GM12875 (cell line): ENCODE measurements around the gene MYLK.

ENCODE experiments used
- H3K4me3 ChIP-seq: one replicate; pipeline ENCODE4 v1.5.1; 2011; ENCODE audit warnings: low read depth, low read length, control low read depth
- TF ChIP-seq, protein P1 (sequence below): IDR thresholded peaks from 2 replicates; pipeline ENCODE4 v1.5.1; 2011; ENCODE audit warnings: low read depth, mild to moderate bottlenecking, control low read depth, inconsistent platforms, low read length, moderate library complexity, borderline replicate concordance; ENCODE audit not compliant: insufficient read depth

Gene MYLK

DNA sequence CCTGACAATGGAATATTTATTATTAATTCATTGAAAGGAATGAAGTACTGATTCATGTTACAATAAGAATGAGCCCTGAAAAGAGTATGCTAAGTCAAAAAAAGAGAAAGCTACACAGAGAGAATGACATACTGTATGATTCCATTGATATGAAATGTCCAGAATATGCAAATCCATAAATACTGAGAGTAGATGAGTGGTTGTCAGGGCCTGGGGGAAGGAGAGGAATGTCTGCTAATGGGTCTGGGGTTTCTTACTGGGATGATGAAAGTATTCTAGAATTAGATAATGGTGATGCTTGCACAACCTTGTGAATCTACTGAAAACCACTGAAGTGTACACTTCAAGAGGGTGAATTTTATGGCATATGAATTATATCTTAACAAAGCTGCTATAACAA is 219.4 kb downstream of the MYLK start:
- H3K4me3 ChIP-seq: no peak overlapping the region
- TF ChIP-seq, protein P1, sequence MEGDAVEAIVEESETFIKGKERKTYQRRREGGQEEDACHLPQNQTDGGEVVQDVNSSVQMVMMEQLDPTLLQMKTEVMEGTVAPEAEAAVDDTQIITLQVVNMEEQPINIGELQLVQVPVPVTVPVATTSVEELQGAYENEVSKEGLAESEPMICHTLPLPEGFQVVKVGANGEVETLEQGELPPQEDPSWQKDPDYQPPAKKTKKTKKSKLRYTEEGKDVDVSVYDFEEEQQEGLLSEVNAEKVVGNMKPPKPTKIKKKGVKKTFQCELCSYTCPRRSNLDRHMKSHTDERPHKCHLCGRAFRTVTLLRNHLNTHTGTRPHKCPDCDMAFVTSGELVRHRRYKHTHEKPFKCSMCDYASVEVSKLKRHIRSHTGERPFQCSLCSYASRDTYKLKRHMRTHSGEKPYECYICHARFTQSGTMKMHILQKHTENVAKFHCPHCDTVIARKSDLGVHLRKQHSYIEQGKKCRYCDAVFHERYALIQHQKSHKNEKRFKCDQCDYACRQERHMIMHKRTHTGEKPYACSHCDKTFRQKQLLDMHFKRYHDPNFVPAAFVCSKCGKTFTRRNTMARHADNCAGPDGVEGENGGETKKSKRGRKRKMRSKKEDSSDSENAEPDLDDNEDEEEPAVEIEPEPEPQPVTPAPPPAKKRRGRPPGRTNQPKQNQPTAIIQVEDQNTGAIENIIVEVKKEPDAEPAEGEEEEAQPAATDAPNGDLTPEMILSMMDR: no peak

DNA sequence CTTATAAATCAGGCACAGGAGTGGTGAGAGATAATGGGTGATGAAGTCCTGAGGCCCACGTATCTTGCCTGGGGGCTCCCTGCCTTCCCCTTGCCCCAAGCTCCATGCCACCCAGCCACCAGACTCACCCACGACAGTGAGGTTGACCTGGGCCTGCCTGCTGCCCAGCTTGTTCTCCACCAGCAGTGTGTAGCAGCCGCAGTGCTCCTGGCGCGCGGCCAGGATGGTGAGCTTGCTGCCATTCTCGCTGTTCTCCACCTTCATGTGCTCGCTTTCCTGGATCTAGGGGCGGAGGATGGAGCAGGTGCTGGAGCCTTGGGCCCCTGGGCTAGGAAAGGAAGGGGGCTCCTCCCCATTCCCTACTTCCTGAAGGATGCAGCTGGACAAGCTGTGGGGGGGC is 220.2 kb downstream of the MYLK start:
- TF ChIP-seq, protein P1: no peak

DNA sequence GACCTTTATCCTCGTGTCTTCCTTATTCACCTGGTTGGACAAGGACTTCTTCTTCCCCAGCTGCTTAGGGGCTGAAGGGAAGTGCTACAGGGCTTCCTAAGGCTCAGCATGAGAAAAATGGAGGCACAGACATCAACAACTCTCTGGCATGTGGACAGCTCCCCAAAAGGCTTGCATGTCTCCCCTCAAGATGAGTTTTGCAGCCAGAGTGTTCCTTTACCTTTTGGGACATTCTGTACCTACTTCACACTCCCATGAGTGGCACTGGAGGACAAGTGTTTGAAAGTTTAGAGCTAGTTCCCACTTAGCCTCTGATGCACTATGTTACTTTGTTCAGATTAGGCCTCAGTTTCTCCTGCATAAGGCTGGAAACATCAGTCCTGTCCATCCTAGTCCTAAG is 222.2 kb downstream of the MYLK start:
- H3K4me3 ChIP-seq: no peak overlapping the region
- TF ChIP-seq, protein P1: no peak

More for the DNA sequence above, 220.2 kb downstream of the MYLK start:
- H3K4me3 ChIP-seq: no peak overlapping the region

DNA sequence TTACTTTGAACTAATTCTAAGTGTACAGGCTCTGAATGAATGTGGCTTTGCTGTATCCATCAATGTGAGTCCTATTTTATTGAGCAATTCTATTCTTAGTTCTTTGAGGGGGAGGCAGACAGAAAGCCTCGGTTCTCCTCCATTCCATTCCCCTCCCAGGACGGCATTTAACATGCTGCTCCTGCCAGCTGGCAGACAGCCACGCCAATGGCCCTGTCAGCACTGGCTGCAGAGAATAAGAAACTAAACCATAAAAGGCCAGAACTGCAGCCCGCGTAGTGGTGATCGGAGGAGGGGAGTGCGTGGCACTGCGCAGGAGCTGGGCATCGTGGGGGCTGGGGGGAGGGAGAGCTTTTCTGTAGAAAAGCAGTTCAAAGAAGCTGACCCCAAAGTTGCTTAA is 223.2 kb downstream of the MYLK start:
- H3K4me3 ChIP-seq: no peak overlapping the region
- TF ChIP-seq, protein P1: no peak

DNA sequence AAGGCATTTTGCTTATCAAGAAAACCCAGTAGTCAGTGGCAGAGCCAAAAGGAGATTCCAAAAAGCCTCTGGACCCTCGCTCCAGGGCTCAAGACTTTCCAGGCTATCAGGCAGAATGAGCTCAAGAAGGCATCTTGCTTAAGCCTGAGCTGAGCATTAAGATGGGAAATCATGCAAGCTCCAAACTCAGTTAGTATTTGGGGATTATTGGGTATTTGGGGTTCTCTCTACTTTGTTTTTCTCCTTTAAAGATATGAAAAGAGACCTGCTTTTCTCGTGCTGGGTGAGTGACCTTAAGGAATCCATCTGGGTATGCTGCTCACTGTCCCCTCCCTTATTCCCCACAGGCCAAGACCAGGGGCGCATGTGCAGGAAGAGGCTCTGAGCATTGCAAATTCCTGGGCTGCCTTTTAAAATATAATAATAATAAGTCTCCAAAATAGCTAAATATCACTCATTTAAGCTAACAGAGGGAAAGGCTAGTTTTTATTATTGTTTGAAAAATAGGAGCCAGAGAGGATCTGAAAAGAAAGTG is 223.9 kb downstream of the MYLK start:
- H3K4me3 ChIP-seq: no peak overlapping the region
- TF ChIP-seq, protein P1: no peak

DNA sequence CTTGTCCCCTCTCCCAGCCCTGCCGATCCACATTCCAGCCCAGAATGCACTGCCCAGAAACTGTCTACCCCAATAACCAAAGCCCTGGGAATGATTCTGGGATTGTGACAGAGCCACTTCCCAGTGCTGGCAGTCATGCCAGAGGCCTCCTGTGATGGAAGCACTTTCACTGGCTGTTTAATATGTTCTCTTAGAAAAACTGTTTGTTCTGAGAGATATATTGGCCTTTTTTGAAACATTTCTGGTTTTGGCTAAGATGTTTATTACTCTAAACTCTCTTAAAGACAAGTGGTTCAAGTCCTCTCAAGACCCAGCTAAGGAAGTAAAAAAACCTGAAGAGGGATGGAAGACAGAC is 225.3 kb downstream of the MYLK start:
- no peak overlapping the region for H3K4me3 ChIP-seq
- TF ChIP-seq, protein P1: no peak

DNA sequence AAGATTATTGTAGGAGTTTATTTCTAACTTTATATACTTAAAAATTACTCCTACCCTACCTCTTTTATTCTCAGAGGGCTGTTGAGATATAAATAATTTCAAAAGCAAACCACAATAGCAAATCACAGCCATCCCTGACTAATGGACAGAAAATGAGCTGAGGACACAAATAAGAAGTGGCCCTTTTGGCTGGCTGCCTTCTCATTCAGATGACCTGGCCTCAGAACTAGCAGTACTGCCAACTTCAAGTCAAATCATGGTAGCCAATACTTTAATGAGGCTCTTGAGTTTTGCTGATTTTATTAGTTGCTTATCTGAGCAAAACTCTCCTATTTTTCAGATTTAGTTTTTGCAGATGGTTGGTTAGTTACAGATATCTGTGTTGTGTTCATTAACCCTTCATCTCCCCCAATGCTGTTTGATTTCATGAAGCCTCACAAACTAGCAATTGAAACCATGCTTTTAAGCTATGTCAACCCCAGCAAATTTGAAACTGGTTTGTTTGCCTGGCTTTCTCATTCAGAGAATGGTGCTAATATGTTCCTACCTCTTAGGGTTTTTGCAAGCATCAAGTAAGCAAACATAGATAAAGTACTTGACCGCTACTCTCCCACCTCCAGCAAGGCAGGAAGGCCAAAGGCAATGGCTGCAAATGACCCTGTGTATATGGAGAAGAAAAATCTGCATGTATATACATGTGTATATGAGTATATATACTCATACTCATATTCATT is 225.8 kb downstream of the MYLK start:
- TF ChIP-seq, protein P1: no peak

More for the DNA sequence above, 225.8 kb downstream of the MYLK start:
- H3K4me3 ChIP-seq: no peak overlapping the region
